HepG2 (cell line): ENCODE measurements around the gene SLC7A4. TPM values are rescaled to one million over a fixed set of nuclear protein-coding genes. Genes with fewer than 3 reads are reported as not detected.

Experiments
- HDAC6 ChIP-seq: fragments of 200-600 bp; sonication (generic); IDR thresholded peaks from 2 replicates; pipeline ENCODE4 v1.7.0; 2017; ENCODE audit warnings: mild to moderate bottlenecking, antibody characterized with exemption, low read length, low read depth
- RBAK ChIP-seq: sonication (generic); formaldehyde crosslinking; IDR thresholded peaks from 2 replicates; pipeline ENCODE4 v1.5.1; 2020; ENCODE audit warnings: mild to moderate bottlenecking, missing genetic modification reagents
- TBP ChIP-seq: sonication (generic); formaldehyde crosslinking; IDR thresholded peaks from 2 replicates; pipeline ENCODE4 v1.5.0; 2020; ENCODE audit warnings: missing genetic modification reagents
- ZNF446 ChIP-seq: sonication (generic); formaldehyde crosslinking; IDR thresholded peaks from 2 replicates; pipeline ENCODE4 v1.5.0; 2020; ENCODE audit warnings: mild to moderate bottlenecking, missing genetic modification reagents
- microRNA counts: library from miRNA; unstranded; fragments of <30 nt; microRNA quantifications from one replicate; lab custom pipeline; 2015
- microRNA-seq: library from miRNA; unstranded; fragments of <30 nt; microRNA quantifications from one replicate; pipeline ENCODE4, GENCODE V29; 2020
- polyA plus RNA-seq, 8 experiments: library from polyadenylated mRNA; depleted of rRNA in 3 of 8; stranded (reverse) in 7 of 8; unstranded in 1 of 8; fragments of >200 nt; fragmentation: Illumina TruSeq in 4 of 8; extraction: Trizol in 4 of 8; gene quantifications; 2 replicates each; pipeline versions ENCODE4 v1.2.1 to v1.2.3, GENCODE V29; 2011 to 2016; ENCODE audit warnings: low read depth in 4 of 8, missing spikeins in 1 of 8, mixed read lengths in 1 of 8; ENCODE audit not compliant: insufficient read depth in 1 of 8
- small RNA-seq, 3 experiments: library from RNA; depleted of rRNA; stranded (forward); fragments of <200 nt; gene quantifications; one replicate each; pipeline ENCODE3, GENCODE V24; 2012; ENCODE audit warnings: low read depth in 2 of 3, low replicate concordance in 1 of 3; ENCODE audit not compliant: insufficient read length in 3 of 3, insufficient read depth in 2 of 3
- total RNA-seq, 5 experiments: library from RNA; depleted of rRNA; stranded (reverse); fragments of >200 nt; fragmentation: Illumina TruSeq; extraction: Trizol; gene quantifications; 2 replicates each; pipeline ENCODE4 v1.2.3, GENCODE V29; 2016; ENCODE audit warnings: low read depth in 1 of 5
- TF ChIP-seq, protein P1 (sequence below): sonication (generic); formaldehyde crosslinking; IDR thresholded peaks from 2 replicates; pipeline ENCODE4 v1.4.0; 2020; ENCODE audit warnings: missing genetic modification reagents, borderline replicate concordance

Gene SLC7A4
- total and polyA plus RNA-seq, 2 of the 13 experiments (the other 11 are each of a cell fraction or from before 2014, with no cell fraction given) = not detected

DNA sequence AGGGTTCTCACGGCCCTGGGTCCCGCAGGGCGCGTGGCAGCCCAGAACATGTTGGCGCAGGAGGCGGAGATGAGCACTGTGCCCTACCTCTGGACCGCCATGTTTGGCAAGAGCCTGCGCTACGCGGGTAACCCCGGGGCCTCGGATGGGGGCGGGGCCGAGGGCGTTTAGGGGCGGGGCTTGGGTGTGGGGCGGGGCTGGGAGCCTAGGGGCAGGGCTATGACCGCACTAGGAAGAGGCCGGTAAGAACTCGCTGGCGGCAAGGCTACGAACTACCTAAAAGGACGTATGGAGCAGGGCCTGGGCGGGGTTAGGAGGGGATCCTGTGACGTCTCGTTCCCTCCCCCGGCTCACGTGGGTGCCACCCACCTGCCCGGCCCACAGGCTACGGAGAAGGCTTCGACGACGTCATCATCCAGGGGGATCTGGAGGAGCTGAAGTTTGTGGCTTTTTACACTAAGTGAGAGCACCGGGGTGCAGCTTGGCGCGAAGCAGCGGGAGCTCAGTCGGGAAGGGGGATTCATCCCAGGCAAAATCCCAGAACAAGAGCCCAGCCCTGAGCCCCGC, 53.0 kb downstream of the SLC7A4 start (continued):
- TF ChIP-seq ZNF446 (CRISPR knock-in tag) (0 out of 2 replicates have a peak, but pooled peaks have one; percentile 45), HDAC6 (no peak), RBAK (CRISPR knock-in tag) (no peak), TBP (CRISPR knock-in tag) (no peak)
- TF ChIP-seq, protein P1, sequence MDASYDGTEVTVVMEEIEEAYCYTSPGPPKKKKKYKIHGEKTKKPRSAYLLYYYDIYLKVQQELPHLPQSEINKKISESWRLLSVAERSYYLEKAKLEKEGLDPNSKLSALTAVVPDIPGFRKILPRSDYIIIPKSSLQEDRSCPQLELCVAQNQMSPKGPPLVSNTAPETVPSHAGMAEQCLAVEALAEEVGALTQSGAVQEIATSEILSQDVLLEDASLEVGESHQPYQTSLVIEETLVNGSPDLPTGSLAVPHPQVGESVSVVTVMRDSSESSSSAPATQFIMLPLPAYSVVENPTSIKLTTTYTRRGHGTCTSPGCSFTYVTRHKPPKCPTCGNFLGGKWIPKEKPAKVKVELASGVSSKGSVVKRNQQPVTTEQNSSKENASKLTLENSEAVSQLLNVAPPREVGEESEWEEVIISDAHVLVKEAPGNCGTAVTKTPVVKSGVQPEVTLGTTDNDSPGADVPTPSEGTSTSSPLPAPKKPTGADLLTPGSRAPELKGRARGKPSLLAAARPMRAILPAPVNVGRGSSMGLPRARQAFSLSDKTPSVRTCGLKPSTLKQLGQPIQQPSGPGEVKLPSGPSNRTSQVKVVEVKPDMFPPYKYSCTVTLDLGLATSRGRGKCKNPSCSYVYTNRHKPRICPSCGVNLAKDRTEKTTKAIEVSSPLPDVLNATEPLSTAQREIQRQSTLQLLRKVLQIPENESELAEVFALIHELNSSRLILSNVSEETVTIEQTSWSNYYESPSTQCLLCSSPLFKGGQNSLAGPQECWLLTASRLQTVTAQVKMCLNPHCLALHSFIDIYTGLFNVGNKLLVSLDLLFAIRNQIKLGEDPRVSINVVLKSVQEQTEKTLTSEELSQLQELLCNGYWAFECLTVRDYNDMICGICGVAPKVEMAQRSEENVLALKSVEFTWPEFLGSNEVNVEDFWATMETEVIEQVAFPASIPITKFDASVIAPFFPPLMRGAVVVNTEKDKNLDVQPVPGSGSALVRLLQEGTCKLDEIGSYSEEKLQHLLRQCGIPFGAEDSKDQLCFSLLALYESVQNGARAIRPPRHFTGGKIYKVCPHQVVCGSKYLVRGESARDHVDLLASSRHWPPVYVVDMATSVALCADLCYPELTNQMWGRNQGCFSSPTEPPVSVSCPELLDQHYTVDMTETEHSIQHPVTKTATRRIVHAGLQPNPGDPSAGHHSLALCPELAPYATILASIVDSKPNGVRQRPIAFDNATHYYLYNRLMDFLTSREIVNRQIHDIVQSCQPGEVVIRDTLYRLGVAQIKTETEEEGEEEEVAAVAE (CRISPR knock-in tag) = no peak

MicroRNA genes within 50 kb of the gene (microRNA counts, 767-probe panel; counts per million panel counts)
- not detected for microRNA hsa-miR-649 (lab: Ali Mortazavi, UCI)

Small RNAs within 50 kb of the gene (microRNA-seq; reads per million reads assigned to microRNA genes)
- not detected for gene MIR649

Small RNAs within 50 kb of the gene (small RNA-seq; reads per million reads assigned to genes)
- gene MIR649 = 0 reads per million in 3 experiments

Other genes starting within 250 kb of the SLC7A4 start
- 27.4 and 27.8 TPM in 2 replicates for gene PI4KA, start 173.8 kb downstream of the SLC7A4 start, total RNA-seq (2016; rRNA removed; fragmentation: Illumina TruSeq; extraction: Trizol)
- 56.4 and 61.1 TPM in 2 replicates for gene PI4KA, start 173.8 kb downstream of the SLC7A4 start, polyA plus RNA-seq (2011; rRNA removed)
- gene SNAP29, start 173.6 kb downstream of the SLC7A4 start, total RNA-seq (2016; rRNA removed; fragmentation: Illumina TruSeq; extraction: Trizol) = 12.3 and 15.2 TPM in 2 replicates
- gene SNAP29, start 173.6 kb downstream of the SLC7A4 start, polyA plus RNA-seq (2011; rRNA removed) = 25.2 and 30.7 TPM in 2 replicates
- gene CRKL, start 115.2 kb downstream of the SLC7A4 start, total RNA-seq (2016; rRNA removed; fragmentation: Illumina TruSeq; extraction: Trizol) = 60.6 and 75.5 TPM in 2 replicates
- 35.0 and 37.4 TPM in 2 replicates for gene CRKL, start 115.2 kb downstream of the SLC7A4 start, polyA plus RNA-seq (2011; rRNA removed)
- gene AIFM3, start 65.3 kb downstream of the SLC7A4 start, total RNA-seq (2016; rRNA removed; fragmentation: Illumina TruSeq; extraction: Trizol) = 11.0 and 15.3 TPM in 2 replicates
- 9.0 and 12.0 TPM in 2 replicates for gene AIFM3, start 65.3 kb downstream of the SLC7A4 start, polyA plus RNA-seq (2011; rRNA removed)
- gene LZTR1, start 50.3 kb downstream of the SLC7A4 start, total RNA-seq (2016; rRNA removed; fragmentation: Illumina TruSeq; extraction: Trizol) = 12.0 and 22.4 TPM in 2 replicates
- 21.8 and 36.0 TPM in 2 replicates for gene LZTR1, start 50.3 kb downstream of the SLC7A4 start, polyA plus RNA-seq (2011; rRNA removed)
- gene THAP7, start 30.4 kb downstream of the SLC7A4 start, total RNA-seq (2016; rRNA removed; fragmentation: Illumina TruSeq; extraction: Trizol) = 20.4 and 25.5 TPM in 2 replicates
- gene THAP7, start 30.4 kb downstream of the SLC7A4 start, polyA plus RNA-seq (2011; rRNA removed) = 13.0 and 16.4 TPM in 2 replicates
- gene P2RX6, start 17.4 kb downstream of the SLC7A4 start, total RNA-seq (2016; rRNA removed; fragmentation: Illumina TruSeq; extraction: Trizol) = 0.04 TPM in 1 of 2 replicates, not detected in the other
- gene P2RX6, start 17.4 kb downstream of the SLC7A4 start, polyA plus RNA-seq (2011; rRNA removed) = 0.12 and 0.20 TPM in 2 replicates
- gene LRRC74B, start 13.4 kb upstream of the SLC7A4 start, total RNA-seq (2016; rRNA removed; fragmentation: Illumina TruSeq; extraction: Trizol) = not detected in 2 replicates
- not detected in 2 replicates for gene LRRC74B, start 13.4 kb upstream of the SLC7A4 start, polyA plus RNA-seq (2011; rRNA removed)